AG08396 (cell line): Measurements from ENCODE around the gene IFI27L1.

ENCODE experiments used
- DNase-seq: peaks from one replicate; pipeline ENCODE4 v3.0.0; 2012; ENCODE audit warnings: low spot score, mixed read lengths

IFI27L1 gene

DNA sequence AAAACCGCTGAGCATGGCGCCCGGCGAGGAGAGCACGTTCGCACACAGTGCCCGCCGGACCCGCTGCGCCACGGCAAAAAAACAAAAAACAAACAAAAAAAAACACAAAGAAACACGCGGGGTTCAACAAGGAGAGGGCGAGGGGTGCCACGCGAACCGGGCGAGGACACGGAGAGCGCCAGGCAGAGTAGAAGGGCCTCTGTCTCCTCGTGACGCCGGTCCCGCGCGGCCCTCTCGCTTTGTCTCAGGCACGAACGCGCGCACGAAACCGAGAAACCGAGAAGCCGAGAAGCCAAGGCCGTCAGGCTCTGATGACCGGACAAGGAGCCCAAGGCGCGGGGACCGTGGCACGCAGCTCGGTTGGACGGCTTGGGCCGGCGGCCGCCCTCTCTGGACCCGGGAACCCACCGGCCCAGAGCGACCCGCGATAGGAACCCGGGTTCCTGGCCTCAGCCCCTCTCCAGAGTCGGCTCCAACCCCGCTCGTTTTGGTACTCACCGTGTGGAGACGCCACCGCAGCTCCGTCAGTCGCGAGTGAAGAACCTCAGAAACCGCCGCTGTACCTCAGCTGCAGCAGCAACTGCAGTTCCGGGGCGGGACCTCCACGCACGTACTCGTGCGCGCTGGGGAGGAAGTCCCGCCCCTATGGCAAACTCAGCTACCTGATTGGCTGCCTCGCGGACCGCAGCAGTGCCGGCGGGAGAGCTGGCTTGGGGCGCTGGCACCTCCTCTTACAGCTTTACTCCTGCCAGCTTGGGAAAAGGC lies at the start of gene IFI27L1, which contains the start of gene DDX24:
Gene IFI27L1, plus strand, starts transcription at position 690 of the 765 bp plus-strand sequence. CDS start 15,628 bp downstream, outside the sequence.
Gene DDX24, minus strand, starts transcription at position 582 of the 765 bp plus-strand sequence. CDS start 1,460 bp downstream, outside the sequence.
- DNase-seq = peak; percentile 98

DNA sequence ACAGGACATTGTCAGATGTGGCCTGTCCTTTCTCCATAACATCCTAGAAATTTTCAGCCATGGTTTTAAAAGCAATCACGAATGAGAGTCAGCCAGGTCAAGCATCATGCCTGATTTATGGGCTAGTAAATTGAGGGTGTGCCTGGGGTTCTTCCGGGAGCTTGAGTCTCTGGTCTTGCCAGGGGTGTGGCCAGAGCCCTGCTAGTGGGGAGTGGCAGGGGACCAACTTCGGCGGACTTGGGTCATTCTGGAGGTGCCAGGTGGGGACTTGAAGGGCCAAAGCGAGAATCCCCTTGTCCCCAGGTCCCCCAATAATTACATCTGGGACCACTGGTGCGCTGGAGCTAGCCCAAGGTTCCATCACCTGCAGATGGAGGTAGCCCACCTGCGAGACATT lies 49.2 kb upstream of the IFI27L1 start:
- no peak for DNase-seq

DNA sequence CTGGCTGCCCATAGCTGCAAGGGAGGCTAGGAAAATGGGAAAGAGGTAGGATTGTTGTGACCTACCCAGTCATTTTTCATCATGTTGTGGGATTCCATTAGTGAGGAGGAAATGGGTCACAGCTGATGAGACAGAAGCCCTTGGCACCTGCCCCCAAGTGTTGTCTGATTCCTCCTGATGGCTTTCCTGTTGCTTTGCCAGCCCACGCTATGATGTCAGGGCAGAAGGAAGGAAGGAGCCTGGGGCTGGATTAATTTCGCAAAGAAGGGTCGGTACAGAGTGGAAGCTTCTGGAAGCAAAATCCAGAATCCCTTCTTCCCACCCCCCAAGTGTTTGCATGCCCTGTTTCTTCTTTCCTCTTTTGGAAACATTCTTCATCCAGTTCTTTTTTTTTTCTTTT lies 46.2 kb upstream of the IFI27L1 start:
- no peak for DNase-seq

DNA sequence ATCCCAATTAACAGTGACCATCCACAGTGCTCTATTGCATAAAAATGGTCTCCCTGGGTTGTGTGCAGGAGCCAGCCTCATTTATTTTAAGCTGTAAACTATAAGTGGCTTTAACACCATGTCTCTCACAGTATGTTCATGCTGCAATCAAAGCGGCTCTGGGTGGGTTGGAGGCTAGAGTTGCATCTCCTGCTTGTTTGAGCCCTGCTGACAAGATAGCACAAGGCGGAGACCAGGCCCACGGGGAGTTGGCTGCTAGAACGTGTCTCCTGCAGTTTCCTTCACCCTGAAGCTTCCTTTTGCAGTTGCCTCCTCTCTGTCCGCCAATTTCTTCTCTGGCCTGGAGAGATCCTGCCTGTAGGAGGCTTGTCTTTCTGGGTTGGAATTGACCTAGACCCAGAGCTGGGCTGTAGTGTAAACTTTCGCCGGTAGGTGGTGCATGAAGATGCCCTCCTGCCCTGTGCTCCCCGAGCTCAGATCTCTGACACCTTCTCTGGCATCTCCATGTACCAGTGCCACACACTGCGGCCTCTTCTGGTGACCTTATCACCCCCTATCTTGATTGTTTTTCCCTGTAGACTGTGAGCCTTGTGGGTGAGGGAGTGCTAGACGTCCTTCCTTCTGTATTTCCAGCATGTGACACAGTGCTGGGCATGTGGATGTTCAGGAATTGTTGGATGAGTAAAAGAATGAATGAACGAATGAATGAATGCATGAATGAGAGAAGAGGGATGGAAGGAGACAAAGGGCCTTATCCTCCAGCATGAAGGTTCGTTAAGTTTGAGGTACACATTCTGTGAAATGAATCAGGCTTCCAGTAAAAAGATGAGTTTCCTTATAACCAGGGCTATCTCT lies 44.6 kb upstream of the IFI27L1 start:
- DNase-seq = peak; percentile 85

GRCh38 chr14:94037954-94038353 lies 43.2 kb upstream of the IFI27L1 start:
- no peak for DNase-seq

GRCh38 chr14:94038510-94038909 lies 42.6 kb upstream of the IFI27L1 start:
- DNase-seq = no peak

DNA sequence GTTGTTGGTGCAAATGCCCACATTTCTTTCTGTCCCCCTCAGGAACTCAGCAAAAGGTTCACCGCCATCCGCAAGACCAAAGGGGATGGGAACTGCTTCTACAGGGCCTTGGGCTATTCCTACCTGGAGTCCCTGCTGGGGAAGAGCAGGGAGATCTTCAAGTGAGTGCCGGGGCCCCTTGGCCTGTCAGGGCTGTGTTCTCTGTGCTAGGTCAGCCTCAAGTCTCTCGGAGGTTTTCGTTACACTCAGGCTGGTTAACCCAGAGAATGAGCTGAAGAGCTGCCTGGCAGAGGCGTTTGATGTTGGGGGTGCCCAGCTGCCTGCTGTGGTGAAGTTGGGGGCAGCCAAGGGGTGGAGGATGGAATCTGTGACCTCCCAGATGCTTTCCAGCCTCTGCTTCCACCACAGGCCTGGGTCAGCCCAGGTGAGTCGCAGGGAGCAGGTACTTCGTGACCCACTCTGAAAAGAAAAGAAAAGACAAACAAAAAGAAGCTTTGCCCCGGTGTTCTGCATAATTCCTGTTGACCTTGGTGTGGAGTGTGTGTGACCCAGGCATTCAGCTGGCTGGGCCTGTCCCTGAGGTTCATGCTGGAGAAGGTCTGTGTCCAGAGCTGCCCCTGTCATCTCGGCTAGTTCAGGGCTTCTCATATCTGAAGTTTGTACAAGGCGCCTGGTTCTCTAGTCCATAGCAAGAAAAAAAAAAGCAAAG lies 42.0 kb upstream of the IFI27L1 start:
- no peak for DNase-seq

DNA sequence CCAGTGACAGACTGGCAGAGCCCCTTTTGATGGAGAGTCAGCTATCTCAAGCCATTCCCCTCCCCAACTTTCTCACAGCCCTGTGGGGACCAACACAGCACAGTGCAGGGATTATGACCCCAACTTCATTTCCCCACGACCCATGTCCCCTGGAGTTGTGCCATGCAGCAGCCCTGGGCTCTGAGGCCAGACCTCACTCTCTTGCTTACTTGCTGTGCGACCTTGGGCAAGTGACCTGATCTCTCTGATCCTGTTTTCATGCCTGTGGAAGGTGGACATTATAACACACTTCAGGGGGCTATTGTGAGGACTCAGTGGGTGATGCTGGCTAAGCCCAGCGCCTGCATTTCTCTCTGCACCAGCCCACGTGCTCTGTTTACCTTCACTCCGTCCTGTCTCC lies 40.9 kb upstream of the IFI27L1 start:
- DNase-seq = no peak

DNA sequence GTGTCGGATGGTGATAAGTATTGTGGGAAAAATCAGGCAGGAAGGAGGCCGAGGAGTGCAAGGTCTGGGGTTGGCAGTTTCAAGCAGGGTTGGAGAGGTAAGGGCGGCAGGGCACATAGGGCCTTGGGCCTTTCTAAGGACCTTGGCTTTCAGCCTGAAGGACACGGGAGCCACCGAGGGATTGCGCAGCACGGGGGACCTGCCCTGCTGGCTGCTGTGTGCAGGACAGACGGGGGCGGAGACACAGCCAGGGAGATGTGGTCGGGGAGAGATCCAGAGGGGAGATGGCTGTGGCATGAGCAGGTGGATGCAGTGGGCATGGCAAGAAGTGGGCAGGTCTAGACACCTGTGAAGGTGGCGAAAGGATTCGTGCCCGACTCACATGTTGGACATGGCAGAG lies 40.3 kb upstream of the IFI27L1 start:
- no peak for DNase-seq

GRCh38 chr14:94041551-94042346 lies 39.4 kb upstream of the IFI27L1 start:
- peak; percentile 86 for DNase-seq

GRCh38 chr14:94042433-94043091 lies 38.5 kb upstream of the IFI27L1 start:
- DNase-seq = no peak

DNA sequence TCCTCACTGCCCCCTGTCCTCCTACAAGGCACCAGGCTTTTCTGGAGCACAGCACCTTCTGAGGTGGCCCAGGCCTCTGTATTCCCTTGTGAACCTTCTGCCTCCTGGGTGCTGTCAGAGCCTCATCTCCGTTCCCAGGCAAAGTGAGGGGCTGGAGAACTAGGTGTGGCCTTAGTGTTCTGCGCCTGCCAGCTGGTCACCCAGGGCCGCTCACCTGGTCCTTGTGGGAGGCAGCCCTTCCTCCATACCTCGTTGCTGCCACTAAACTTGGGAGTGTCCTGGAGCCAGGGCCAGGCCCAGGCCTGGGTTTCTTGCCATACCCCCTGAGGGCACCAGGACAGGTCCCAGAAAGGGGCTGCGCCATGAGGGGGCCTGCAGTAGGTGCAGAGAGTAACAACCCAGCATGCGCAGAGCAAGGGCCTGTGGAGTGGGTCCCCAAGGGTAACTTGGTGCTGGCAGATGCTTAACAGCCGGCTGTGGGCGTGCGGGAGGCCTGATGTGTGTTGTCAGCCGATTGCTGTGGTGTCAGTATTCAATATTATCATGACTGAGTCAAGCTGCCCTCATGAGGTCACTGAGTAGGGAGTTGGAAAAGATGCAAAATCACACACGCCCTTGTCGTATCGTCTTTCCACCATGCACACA lies 37.9 kb upstream of the IFI27L1 start:
- no peak for DNase-seq

- no peak for DNase-seq
Observed at GRCh38 chr14:94043756-94044475, 37.2 kb upstream of the IFI27L1 start.

DNA sequence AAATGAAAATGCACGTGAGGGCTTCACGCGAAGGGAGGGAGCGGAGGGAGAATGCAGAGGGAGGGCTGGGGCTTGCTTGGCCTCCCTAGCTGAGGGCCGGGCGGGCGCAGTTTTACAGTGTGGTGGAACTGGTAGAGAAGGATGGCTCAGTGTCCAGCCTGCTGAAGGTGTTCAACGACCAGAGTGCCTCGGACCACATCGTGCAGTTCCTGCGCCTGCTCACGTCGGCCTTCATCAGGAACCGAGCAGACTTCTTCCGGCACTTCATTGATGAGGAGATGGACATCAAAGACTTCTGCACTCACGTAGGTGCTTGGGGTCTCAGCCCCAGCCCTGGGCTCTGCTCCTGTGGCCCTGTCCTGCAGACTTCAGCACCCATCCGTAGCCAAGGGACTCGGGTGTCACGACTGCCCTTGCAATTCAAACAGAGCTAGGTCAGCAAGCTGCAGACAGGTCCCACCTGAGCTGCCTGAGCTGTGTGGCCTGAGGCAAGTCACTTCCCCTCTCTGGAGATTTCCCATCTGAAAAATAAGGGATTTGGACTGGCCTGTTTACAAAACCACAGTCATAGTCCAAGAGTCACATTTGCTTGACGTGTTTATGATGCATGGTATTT lies 36.5 kb upstream of the IFI27L1 start:
- no peak for DNase-seq

DNA sequence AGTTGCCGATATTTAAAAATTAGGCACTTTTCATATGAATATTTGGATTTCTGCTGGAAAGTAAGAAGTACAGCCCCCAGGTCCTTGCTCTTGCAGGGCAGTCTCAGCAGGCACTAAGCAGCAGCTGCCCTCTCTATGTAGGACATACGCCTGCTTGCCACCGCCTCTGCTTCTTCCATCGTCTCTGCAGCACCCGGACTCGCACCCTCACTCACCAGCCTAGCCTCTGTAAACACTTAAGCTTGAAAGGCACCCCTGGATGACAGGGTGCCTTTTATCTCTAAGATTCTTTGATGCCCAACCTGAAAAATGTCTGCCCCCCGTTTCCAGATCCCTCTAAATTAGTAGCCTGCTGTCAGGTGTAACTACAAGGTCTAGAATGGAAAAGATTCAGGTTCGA lies 36.0 kb upstream of the IFI27L1 start:
- DNase-seq = no peak

DNA sequence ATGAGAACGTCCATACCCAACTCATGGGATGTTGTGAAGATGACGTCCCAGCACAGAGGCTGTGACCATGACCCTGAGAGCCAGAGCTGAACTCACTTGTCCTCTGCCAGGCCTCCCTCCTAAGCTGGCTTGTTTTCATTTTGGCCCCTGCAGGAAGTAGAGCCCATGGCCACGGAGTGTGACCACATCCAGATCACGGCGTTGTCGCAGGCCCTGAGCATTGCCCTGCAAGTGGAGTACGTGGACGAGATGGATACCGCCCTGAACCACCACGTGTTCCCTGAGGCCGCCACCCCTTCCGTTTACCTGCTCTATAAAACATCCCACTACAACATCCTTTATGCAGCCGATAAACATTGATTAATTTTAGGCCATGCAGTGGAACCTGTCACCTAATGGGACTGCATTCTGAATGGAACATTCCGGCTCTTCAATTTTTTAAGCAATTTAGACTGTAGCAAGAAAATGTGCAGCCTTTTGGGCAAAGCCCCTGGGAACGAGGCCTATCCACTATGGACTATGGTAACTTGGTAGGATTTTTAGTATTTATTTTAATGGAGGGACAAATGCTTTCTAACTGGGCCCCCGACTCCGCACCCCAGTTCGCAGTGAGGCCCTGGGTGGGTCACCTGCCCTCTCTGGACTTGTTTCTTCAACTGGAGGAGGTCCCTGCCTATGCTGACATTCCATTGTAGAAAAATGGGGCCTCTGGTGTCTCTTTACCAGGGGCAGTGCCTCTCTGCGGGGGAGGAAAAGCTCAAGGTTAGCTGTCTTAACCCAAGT lies 35.4 kb upstream of the IFI27L1 start:
- DNase-seq = no peak

GRCh38 chr14:94046696-94047250 lies 34.3 kb upstream of the IFI27L1 start:
- no peak for DNase-seq

GRCh38 chr14:94047581-94047980 lies 33.5 kb upstream of the IFI27L1 start:
- no peak for DNase-seq
